Left lung (tissue), 10 donors: ENCODE data around the gene FGF12. TPM values are rescaled to one million over a fixed set of nuclear protein-coding genes. Genes with fewer than 3 reads are reported as not detected.

Experiments used
- ATAC-seq: fragments of 200-7000 bp; cut with Tn5 transposase; one replicate; pipeline ENCODE4 v1.9.1; 2020; ENCODE audit warnings: moderate library complexity
- DNase-seq, 4 donors: peaks; one replicate each; pipeline ENCODE4 v3.0.0-alpha.2; 2013 to 2020
- H3K27ac ChIP-seq, 2 donors: fragments of 200-600 bp; sonication (generic) in 1 of 2; one replicate each; pipeline versions ENCODE4 v1.5.0 to v1.8.0; 2020 to 2021
- H3K27me3 ChIP-seq, 2 donors: fragments of 200-600 bp; sonication (generic) in 1 of 2; one replicate each; pipeline versions ENCODE4 v1.5.0 to v1.8.0; 2020 to 2021
- H3K36me3 ChIP-seq, 2 donors: fragments of 200-600 bp; sonication (generic) in 1 of 2; one replicate each; pipeline versions ENCODE4 v1.5.0 to v1.8.0; 2020 to 2021
- H3K4me1 ChIP-seq, 2 donors: fragments of 200-600 bp; one replicate each; pipeline ENCODE4 v1.8.0; 2021
- H3K4me3 ChIP-seq, 2 donors: fragments of 200-600 bp; sonication (generic) in 1 of 2; one replicate each; pipeline versions ENCODE4 v1.5.0 to v1.8.0; 2020 to 2021; ENCODE audit warnings: mild to moderate bottlenecking in 1 of 2
- H3K9me3 ChIP-seq, 2 donors: fragments of 200-600 bp; sonication (generic) in 1 of 2; one replicate each; pipeline versions ENCODE4 v1.5.0 to v1.8.0; 2020 to 2021
- intact Hi-C, 2 donors: fragments of 100-400 bp; cut with DNase I; formaldehyde crosslinking; loops; one replicate each; pipeline versions ENCODE4 v1.11.2 to v1.14.2; 2022
- polyA plus RNA-seq, 6 donors: library from polyadenylated mRNA; unstranded; fragments of 120-200 nt; gene quantifications; one replicate each; pipeline ENCODE4 v1.2.1, GENCODE V29; 2013; ENCODE audit not compliant: insufficient read length in 6 of 6
- total RNA-seq, 2 donors: library from RNA; stranded (reverse); fragmentation: NEBNext Ultra II Directional; extraction: Animal tissue kit (Norgen Biotek cat#: 25700); gene quantifications; one replicate each; pipeline ENCODE4 v1.2.1, GENCODE V29; 2021
- TF ChIP-seq, protein P1 (sequence below), 2 donors: fragments of 200-600 bp; sonication (generic) in 1 of 2; IDR thresholded peaks; one replicate each; pipeline versions ENCODE4 v1.5.0 to v1.8.0; 2021; ENCODE audit warnings: antibody characterized with exemption in 2 of 2
- donor health status: DM: no; HTN: yes; CAD: no.
- donor health status: DM: no; HTN: no; CAD: no.

The FGF12 gene
- total and polyA plus RNA-seq, 8 donors, result 1.0 to 10.2 (median 4.7) TPM

DNA sequence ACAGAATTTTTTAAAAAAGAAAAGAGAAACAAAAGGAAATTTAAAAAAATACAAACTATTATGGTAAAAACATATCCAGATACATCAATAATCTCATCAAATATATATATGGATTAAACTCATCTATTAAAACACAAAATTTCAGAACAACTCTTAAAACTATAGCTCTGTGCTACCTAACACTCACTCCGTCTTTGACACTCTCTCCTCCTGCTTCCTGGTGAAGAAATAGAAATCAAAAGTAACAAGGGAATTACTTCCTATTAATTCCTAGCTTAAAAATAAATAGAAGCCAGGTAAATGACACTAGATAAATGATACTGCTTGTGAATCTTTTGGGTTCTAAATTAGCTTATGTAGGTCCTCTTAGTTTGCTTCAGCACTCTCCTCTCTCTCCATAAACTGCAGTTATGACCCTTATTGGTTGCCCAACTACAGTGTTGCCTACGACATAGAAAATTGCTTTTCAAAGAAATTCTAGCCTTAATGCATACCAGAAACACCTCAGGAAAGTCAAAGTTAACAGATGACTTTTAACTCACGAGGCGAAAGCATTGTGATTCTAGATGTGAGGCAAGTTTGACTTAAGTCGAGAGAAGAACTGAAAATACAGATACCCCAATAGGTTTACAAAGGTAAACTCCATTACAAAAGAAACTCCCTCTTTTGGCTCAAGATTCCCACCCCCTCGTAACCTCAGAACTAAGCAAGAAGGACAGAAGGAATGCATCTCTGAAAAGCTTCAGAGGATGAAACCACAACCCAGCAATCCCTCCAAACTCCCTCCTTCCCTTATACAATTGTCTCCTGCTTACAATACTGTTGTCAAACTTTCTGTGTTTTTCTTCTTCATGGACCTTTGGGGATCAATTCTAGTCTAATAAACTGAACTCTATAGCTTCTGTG is 394.7 kb downstream of the FGF12 start:
- Histone ChIP-seq H3K4me1 (no peaks in the 10 kb centered on the region), H3K27me3 (no peaks in the 10 kb centered on the region), H3K4me3 (no peak overlapping the region), H3K27ac (no peak overlapping the region), H3K9me3 (no peaks in the 10 kb centered on the region), H3K36me3 (no peaks in the 10 kb centered on the region)
- intact Hi-C loops, result no loop called here
- no peak for ATAC-seq
- TF ChIP-seq, protein P1, sequence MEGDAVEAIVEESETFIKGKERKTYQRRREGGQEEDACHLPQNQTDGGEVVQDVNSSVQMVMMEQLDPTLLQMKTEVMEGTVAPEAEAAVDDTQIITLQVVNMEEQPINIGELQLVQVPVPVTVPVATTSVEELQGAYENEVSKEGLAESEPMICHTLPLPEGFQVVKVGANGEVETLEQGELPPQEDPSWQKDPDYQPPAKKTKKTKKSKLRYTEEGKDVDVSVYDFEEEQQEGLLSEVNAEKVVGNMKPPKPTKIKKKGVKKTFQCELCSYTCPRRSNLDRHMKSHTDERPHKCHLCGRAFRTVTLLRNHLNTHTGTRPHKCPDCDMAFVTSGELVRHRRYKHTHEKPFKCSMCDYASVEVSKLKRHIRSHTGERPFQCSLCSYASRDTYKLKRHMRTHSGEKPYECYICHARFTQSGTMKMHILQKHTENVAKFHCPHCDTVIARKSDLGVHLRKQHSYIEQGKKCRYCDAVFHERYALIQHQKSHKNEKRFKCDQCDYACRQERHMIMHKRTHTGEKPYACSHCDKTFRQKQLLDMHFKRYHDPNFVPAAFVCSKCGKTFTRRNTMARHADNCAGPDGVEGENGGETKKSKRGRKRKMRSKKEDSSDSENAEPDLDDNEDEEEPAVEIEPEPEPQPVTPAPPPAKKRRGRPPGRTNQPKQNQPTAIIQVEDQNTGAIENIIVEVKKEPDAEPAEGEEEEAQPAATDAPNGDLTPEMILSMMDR (IDR thresholded peaks at IDR 0.05), result no peak
- no peak for DNase-seq

DNA sequence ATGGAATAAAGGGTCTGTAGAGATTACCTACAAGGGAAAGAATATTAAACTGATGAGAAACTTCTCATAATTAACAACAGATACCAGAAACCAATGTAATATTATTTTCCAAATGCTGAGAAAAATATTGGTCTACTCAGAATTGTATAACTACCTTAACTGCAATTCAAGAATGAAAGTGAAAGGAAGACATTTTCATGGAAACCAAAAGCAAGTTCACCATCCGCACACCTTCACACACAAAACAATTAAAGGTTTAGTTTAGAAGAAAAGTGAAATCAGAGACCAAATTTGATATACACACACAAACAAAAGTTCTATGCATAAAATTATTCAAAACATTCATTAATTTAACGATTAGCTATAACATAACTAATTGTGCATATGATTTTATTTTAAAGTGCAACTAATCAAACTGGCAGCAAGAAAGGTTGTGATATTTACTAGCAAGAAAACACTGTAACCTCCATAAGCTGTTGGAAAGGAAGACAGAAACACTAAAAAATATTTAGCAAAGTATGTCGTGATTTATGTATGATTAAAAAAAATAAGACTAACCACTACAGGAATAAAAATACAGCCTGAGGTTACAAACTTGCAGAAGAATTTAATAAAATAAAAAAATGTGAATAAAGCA is 395.5 kb downstream of the FGF12 start:
- Histone ChIP-seq H3K4me3 (no peak overlapping the region), H3K27me3 (no peaks in the 10 kb centered on the region), H3K4me1 (no peaks in the 10 kb centered on the region), H3K36me3 (no peaks in the 10 kb centered on the region), H3K27ac (no peak overlapping the region), H3K9me3 (no peaks in the 10 kb centered on the region)
- TF ChIP-seq, protein P1 (IDR thresholded peaks at IDR 0.05), result no peak
- intact Hi-C loops, result no loop called here
- DNase-seq, result no peak
- no peak for ATAC-seq

DNA sequence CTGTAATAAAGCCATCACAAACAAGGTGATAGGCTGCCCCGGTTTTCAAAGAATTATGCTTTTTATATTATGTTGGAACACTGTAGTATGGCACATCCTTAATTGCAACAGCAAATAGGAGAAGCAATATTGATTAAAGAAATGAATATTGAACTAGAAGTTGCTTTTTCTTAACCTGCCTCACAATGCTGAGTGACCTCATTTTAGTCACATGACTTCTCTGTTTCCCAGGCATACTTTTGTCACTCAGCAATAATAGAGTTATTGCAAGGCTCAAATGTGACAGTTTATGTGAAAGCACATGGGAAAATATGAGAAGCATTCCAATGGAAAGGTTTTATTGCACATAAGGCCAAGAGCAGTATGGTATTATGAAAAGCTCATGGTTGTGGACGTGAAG is 400.7 kb downstream of the FGF12 start:
- H3K9me3 ChIP-seq, result no peaks in the 10 kb centered on the region
- intact Hi-C loops, result no loop called here

DNA sequence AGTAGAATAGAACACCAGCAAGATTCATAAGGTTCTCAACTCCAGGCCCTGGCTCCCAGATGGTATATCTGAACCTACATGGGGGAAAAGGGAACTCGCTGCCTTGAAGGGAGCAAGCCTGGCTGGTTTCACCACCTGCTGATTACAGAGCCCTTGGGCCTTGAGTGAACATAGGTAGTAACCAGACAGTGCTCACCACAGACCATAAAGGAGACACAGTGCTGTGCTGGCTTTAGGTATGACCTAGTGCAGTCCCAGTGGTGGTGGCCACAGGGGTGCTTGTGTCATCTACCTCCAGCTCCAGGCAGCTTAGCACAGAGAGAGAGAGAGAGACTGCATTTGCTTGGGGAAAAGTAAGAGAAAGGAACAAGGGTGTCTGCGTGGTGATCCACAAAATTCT is 409.8 kb downstream of the FGF12 start:
- Histone ChIP-seq H3K4me1 (no peaks in the 10 kb centered on the region), H3K36me3 (no peaks in the 10 kb centered on the region), H3K27ac (no peak overlapping the region), H3K27me3 (no peaks in the 10 kb centered on the region), H3K4me3 (no peak overlapping the region), H3K9me3 (no peaks in the 10 kb centered on the region)
- no peak for DNase-seq
- no peak for ATAC-seq
- intact Hi-C loops, result no loop called here
- TF ChIP-seq, protein P1 (IDR thresholded peaks at IDR 0.05), result no peak

More for the DNA sequence above, 400.7 kb downstream of the FGF12 start:
- Histone ChIP-seq H3K27me3 (no peaks in the 10 kb centered on the region), H3K4me3 (no peak overlapping the region), H3K36me3 (no peaks in the 10 kb centered on the region), H3K27ac (no peak overlapping the region), H3K4me1 (no peaks in the 10 kb centered on the region)
- TF ChIP-seq, protein P1 (IDR thresholded peaks at IDR 0.05), result no peak
- ATAC-seq (no peak), DNase-seq (no peak)

DNA sequence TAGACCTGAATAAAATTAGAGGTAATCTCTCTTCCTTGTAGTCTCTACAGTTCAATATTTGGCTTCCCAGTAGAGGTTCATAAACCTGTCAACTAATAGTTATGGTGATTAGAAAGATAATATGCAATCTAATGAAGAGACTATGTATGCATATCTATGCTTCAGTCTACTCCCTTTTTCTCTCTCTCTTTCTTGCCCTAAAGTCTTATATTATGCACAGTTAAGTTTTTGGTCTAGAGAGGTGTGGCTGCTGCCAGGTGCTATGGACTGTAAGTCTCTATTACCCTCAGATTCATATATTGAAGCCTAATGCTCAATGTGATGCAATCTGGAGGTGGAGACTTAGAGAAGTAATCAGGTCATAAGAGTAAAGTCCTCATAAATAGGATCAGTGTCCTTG is 413.7 kb downstream of the FGF12 start:
- DNase-seq, result no peak
- Histone ChIP-seq H3K4me1 (no peaks in the 10 kb centered on the region), H3K27ac (no peak overlapping the region), H3K4me3 (no peak overlapping the region), H3K36me3 (no peaks in the 10 kb centered on the region), H3K9me3 (no peaks in the 10 kb centered on the region), H3K27me3 (no peaks in the 10 kb centered on the region)
- intact Hi-C loops, result no loop called here
- TF ChIP-seq, protein P1 (IDR thresholded peaks at IDR 0.05), result no peak
- ATAC-seq, result no peak
